HCT116 (cell line): ENCODE measurements around the gene NSG2. TPM values are rescaled to one million over a fixed set of nuclear protein-coding genes. Genes with fewer than 3 reads are reported as not detected.

Experiments
- ATAC-seq: fragments of 200-7000 bp; cut with Tn5 transposase; 2 replicates; pipeline ENCODE4 v1.9.1; 2020; ENCODE audit warnings: mild to moderate bottlenecking, moderate library complexity
- BruUV-seq: library from RNA; stranded (reverse); fragments of 400-500 nt; replicated peaks from 2 replicates; lab custom pipeline; 2021; lab: Mats Ljungman, UMichigan
- CTCF ChIA-PET: fragments of 300-600 bp; sonication (Branson Sonifier 250); formaldehyde crosslinking; loops from one replicate; lab custom pipeline; 2021; ENCODE audit warnings: antibody characterized with exemption; lab: Charles Lee
- POLR2A ChIA-PET: fragments of 300-600, 350-600 bp; sonication (Branson Sonifier 250); formaldehyde crosslinking; loops from one replicate; lab custom pipeline; 2021; ENCODE audit warnings: antibody characterized with exemption; lab: Charles Lee
- RAD21 ChIA-PET, 2 experiments: fragments of 300-600 bp; sonication (Branson Sonifier 250); formaldehyde crosslinking; loops; one replicate each; lab custom pipeline; 2023; ENCODE audit warnings: low total read pairs in 2 of 2; ENCODE audit not compliant: uncharacterized antibody in 2 of 2, unreplicated experiment in 2 of 2, low non-redundant PET in 1 of 2; lab: Charles Lee
- DNase-seq: peaks from one replicate; pipeline ENCODE4 v3.0.0-alpha.2; 2010; ENCODE audit warnings: low read depth, low spot score
- H2AFZ ChIP-seq: fragments of 200-600 bp; shearing (Covaris generic), sonication (generic); 2 replicates; pipeline ENCODE4 v1.6.1; 2017; ENCODE audit warnings: low read depth, mixed run types, mixed read lengths, antibody characterized with exemption, low read length; ENCODE audit not compliant: poor library complexity, severe bottlenecking
- H3K27ac ChIP-seq: 2 replicates; pipeline ENCODE4 v1.5.1; 2012; ENCODE audit warnings: low read depth, low read length
- H3K27me3 ChIP-seq: fragments of 200-600 bp; sonication (generic); 2 replicates; pipeline ENCODE4 v1.6.1; 2016; ENCODE audit warnings: mixed run types, low read length, mixed read lengths; ENCODE audit not compliant: insufficient read depth
- H3K36me3 ChIP-seq, 2 experiments: fragments of 200-500 bp in 1 of 2; fragments of 200-600 bp in 1 of 2; sonication (Bioruptor generic) in 1 of 2; sonication (generic) in 1 of 2; 2 replicates each; pipeline versions ENCODE4 v1.5.1 to v1.6.1; 2014 to 2016; ENCODE audit warnings: low read length in 2 of 2, inconsistent platforms in 1 of 2, mixed read lengths in 1 of 2, mixed run types in 1 of 2; ENCODE audit not compliant: insufficient read depth in 2 of 2, control insufficient read depth in 1 of 2
- H3K4me1 ChIP-seq, 2 experiments: fragments of 200-600 bp in 1 of 2; sonication (generic) in 1 of 2; 2 replicates each; pipeline versions ENCODE4 v1.5.1 to v1.6.1; 2012 to 2017; ENCODE audit warnings: low read length in 2 of 2, inconsistent platforms in 1 of 2, mild to moderate bottlenecking in 1 of 2, mixed read lengths in 1 of 2, mixed run types in 1 of 2, moderate library complexity in 1 of 2; ENCODE audit not compliant: insufficient read depth in 2 of 2, control insufficient read depth in 1 of 2
- H3K4me2 ChIP-seq: fragments of 200-600 bp; sonication (generic); 2 replicates; pipeline ENCODE4 v1.6.1; 2017; ENCODE audit warnings: mixed run types, low read length, mixed read lengths
- H3K4me3 ChIP-seq, 2 experiments: fragments of 200-600 bp in 1 of 2; sonication (generic) in 1 of 2; replicated peaks in 1 of 2; 2 replicates each; pipeline ENCODE4 v1.5.1; 2011 to 2016; ENCODE audit warnings: low read length in 2 of 2, control low read depth in 1 of 2, low read depth in 1 of 2, mild to moderate bottlenecking in 1 of 2, mixed read lengths in 1 of 2, mixed run types in 1 of 2
- H3K79me2 ChIP-seq: fragments of 200-600 bp; sonication (generic); 2 replicates; pipeline ENCODE4 v1.6.1; 2017; ENCODE audit warnings: mild to moderate bottlenecking, mixed run types, low read length, moderate library complexity, mixed read lengths; ENCODE audit not compliant: insufficient read depth
- H3K9ac ChIP-seq: fragments of 200-600 bp; sonication (generic); 2 replicates; pipeline ENCODE4 v1.6.1; 2016; ENCODE audit warnings: low read length, mixed read lengths
- H3K9me2 ChIP-seq: fragments of 200-600 bp; sonication (generic), shearing (Covaris generic); 2 replicates; pipeline ENCODE4 v1.6.1; 2017; ENCODE audit warnings: mixed run types, mild to moderate bottlenecking, moderate library complexity; ENCODE audit not compliant: insufficient read depth
- H3K9me3 ChIP-seq, 2 experiments: fragments of 200-500 bp in 1 of 2; fragments of 200-600 bp in 1 of 2; sonication (Bioruptor generic) in 1 of 2; sonication (generic) in 1 of 2; 2 replicates each; pipeline ENCODE4 v1.6.1; 2014 to 2017; ENCODE audit warnings: low read length in 2 of 2, mixed read lengths in 2 of 2, inconsistent platforms in 1 of 2, low read depth in 1 of 2, mild to moderate bottlenecking in 1 of 2, mixed run types in 1 of 2, moderate library complexity in 1 of 2; ENCODE audit not compliant: control insufficient read depth in 1 of 2, insufficient read depth in 1 of 2
- H4K20me1 ChIP-seq: fragments of 200-600 bp; sonication (generic), shearing (Covaris generic); 2 replicates; pipeline ENCODE4 v1.6.1; 2017; ENCODE audit warnings: mixed run types, mild to moderate bottlenecking, moderate library complexity; ENCODE audit not compliant: insufficient read depth
- ATF3 ChIP-seq: IDR thresholded peaks from 2 replicates; pipeline ENCODE4 v1.6.1; 2012
- CBX3 ChIP-seq: IDR thresholded peaks from 2 replicates; pipeline ENCODE4 v1.6.1; 2012; ENCODE audit warnings: low read depth
- CEBPB ChIP-seq: IDR thresholded peaks from 2 replicates; pipeline ENCODE4 v1.6.1; 2012; ENCODE audit warnings: low read depth
- EGR1 ChIP-seq: IDR thresholded peaks from 2 replicates; pipeline ENCODE4 v1.6.1; 2012; ENCODE audit warnings: low read depth
- ELF1 ChIP-seq: IDR thresholded peaks from 2 replicates; pipeline ENCODE4 v1.6.1; 2012; ENCODE audit warnings: low read depth, borderline replicate concordance
- EZH2 ChIP-seq: fragments of 200-600 bp; sonication (generic); IDR thresholded peaks from 2 replicates; pipeline ENCODE4 v1.6.1; 2017; ENCODE audit warnings: antibody characterized with exemption, mixed run types
- EZH2phosphoT487 ChIP-seq: fragments of 200-600 bp; IDR thresholded peaks from 2 replicates; pipeline ENCODE4 v1.6.1; 2018; ENCODE audit warnings: antibody characterized with exemption, borderline replicate concordance
- FOSL1 ChIP-seq: IDR thresholded peaks from 2 replicates; pipeline ENCODE4 v1.6.1; 2012; ENCODE audit warnings: low read depth
- JUND ChIP-seq: IDR thresholded peaks from 2 replicates; pipeline ENCODE4 v1.6.1; 2012
- POLR2A ChIP-seq: IDR thresholded peaks from 2 replicates; pipeline ENCODE4 v1.7.0; 2011; ENCODE audit warnings: borderline replicate concordance; ENCODE audit not compliant: insufficient read depth, insufficient read length; ENCODE audit errors: extremely low read depth
- POLR2AphosphoS5 ChIP-seq: IDR thresholded peaks from 2 replicates; pipeline ENCODE4 v1.6.1; 2011; ENCODE audit warnings: mild to moderate bottlenecking, low read depth, low read length, moderate library complexity
- SP1 ChIP-seq: IDR thresholded peaks from 2 replicates; pipeline ENCODE4 v1.6.1; 2012; ENCODE audit warnings: low read depth
- TCF7L2 ChIP-seq: IDR thresholded peaks from 2 replicates; pipeline ENCODE4 v1.7.0; 2011; ENCODE audit warnings: borderline replicate concordance, inconsistent platforms; ENCODE audit not compliant: insufficient read depth, insufficient read length; ENCODE audit errors: extremely low read depth
- ZBTB33 ChIP-seq: IDR thresholded peaks from 2 replicates; pipeline ENCODE4 v1.6.1; 2011; ENCODE audit warnings: mild to moderate bottlenecking, low read length, moderate library complexity; ENCODE audit not compliant: insufficient replicate concordance; ENCODE audit errors: extremely low read depth
- ZFX ChIP-seq: fragments of 450-650 bp; IDR thresholded peaks from 2 replicates; pipeline ENCODE4 v1.6.1; 2017
- ZNF274 ChIP-seq: fragments of 200-500 bp; sonication (Bioruptor generic); IDR thresholded peaks from 2 replicates; pipeline ENCODE4 v1.6.1; 2014; ENCODE audit warnings: mild to moderate bottlenecking, low read depth, low read length, inconsistent platforms
- intact Hi-C: fragments of 100-400 bp; cut with micrococcal nuclease; formaldehyde crosslinking; loops from 2 replicates; pipeline ENCODE4 v1.10.0; 2022
- total RNA-seq: library from RNA; stranded (reverse); gene quantifications from one replicate; pipeline ENCODE4 v1.2.1, GENCODE V29; 2021; ENCODE audit not compliant: unreplicated experiment
- TF ChIP-seq, protein P1 (sequence below): IDR thresholded peaks from 2 replicates; pipeline ENCODE4 v1.6.1; 2012
- TF ChIP-seq, protein P2 (sequence below), 3 experiments: fragments of 200-600 bp in 1 of 3; sonication (generic) in 1 of 3; IDR thresholded peaks in 2 of 3; conservative IDR thresholded peaks in 1 of 3; 2 replicates each; pipeline ENCODE4 v1.5.1; 2012 to 2017; ENCODE audit warnings: low read depth in 2 of 3, low read length in 2 of 3, antibody characterized with exemption in 1 of 3, borderline replicate concordance in 1 of 3, control low read depth in 1 of 3, mild to moderate bottlenecking in 1 of 3, mixed read lengths in 1 of 3, mixed run types in 1 of 3, moderate library complexity in 1 of 3; ENCODE audit not compliant: insufficient read depth in 1 of 3

The NSG2 gene
- total RNA-seq, 1 experiment from 2014 or later: not detected

DNA sequence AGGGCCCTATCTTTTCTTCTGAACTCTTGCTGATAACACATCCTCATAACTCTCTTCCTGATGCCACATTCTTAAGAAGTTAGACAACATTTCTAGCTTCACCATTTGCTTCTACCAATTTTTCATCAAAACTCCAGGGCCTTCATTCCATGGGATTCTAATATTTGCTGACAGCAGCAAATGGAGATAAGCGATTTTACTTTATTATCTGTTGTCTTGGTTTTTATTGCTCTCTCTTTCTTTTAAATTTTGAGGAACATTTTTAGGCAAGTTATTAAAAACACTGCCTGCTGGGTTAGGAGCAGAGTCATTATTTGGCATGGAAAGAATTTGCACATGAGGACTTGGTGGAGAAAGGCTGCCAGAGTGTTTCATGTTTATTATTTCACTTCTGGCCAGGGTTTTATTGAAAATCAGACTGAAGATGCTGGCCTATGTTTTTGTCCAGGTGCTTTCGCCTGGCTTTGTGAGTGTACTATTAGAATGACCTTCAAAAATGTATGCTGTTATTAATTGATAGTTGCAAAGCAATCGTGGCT lies 27.7 kb downstream of the NSG2 start:
- BruUV-seq: no TSS peak
- H3K4me1 ChIP-seq: no peaks in the 10 kb centered on the region
- H3K9me3 ChIP-seq: no peaks in the 10 kb centered on the region
- H3K36me3 ChIP-seq: no peaks in the 10 kb centered on the region
- no peaks in the 10 kb centered on the region for H4K20me1 ChIP-seq
- peaks cover 8% of the 10 kb centered on the region for H3K27me3 ChIP-seq
- intact Hi-C loops: no loop called here
- ChIA-PET CTCF (no interaction called here), RAD21 (no interaction called here), POLR2A (no interaction called here)
- H3K79me2 ChIP-seq: no peaks in the 10 kb centered on the region
- TF ChIP-seq TCF7L2 (no peak), ZFX (no peak), ZNF274 (no peak), CBX3 (no peak), CEBPB (no peak)
- TF ChIP-seq, protein P1, sequence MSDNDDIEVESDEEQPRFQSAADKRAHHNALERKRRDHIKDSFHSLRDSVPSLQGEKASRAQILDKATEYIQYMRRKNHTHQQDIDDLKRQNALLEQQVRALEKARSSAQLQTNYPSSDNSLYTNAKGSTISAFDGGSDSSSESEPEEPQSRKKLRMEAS: no peak
- no peak overlapping the region for H3K9ac ChIP-seq
- ATAC-seq: no peak
- no peak for DNase-seq
- H3K4me2 ChIP-seq: no peak overlapping the region
- H3K9me2 ChIP-seq: no peaks in the 10 kb centered on the region
- H2AFZ ChIP-seq: no peak overlapping the region
- no peak overlapping the region for H3K27ac ChIP-seq
- H3K4me3 ChIP-seq: no peak overlapping the region

DNA sequence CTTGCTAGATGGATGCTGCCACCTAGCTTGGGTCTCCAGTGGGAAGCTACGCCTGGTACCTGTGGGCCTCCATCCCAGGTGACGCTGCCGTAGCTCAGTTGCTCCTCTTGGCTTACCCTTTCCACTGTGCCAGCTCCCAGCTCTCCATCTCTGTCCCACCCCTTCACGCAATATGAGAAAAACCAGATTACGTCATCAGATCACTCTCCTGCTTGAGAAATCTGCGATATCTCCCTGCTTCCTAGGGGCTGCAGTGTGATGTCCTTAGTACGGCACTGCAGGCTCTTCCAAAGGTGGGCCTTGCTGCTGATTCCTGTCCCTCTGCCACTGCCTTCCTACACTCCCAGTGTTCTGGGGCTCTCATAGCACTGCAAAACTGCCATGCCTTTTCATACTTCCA lies 28.9 kb downstream of the NSG2 start:
- ATAC-seq (no peak), DNase-seq (no peak)
- no peak overlapping the region for H3K4me3 ChIP-seq
- H3K27me3 ChIP-seq: peaks cover 16% of the 10 kb centered on the region
- CTCF ChIA-PET: no interaction called here
- H3K36me3 ChIP-seq: no peaks in the 10 kb centered on the region
- H3K9me3 ChIP-seq: no peaks in the 10 kb centered on the region
- H3K4me1 ChIP-seq: no peaks in the 10 kb centered on the region
- H3K79me2 ChIP-seq: no peaks in the 10 kb centered on the region
- no peak overlapping the region for H3K4me2 ChIP-seq
- BruUV-seq: no TSS peak
- POLR2A ChIA-PET: no interaction called here
- no peaks in the 10 kb centered on the region for H3K9me2 ChIP-seq
- no peak overlapping the region for H2AFZ ChIP-seq
- no peaks in the 10 kb centered on the region for H4K20me1 ChIP-seq
- H3K9ac ChIP-seq: no peak overlapping the region
- H3K27ac ChIP-seq: no peak overlapping the region
- RAD21 ChIA-PET: no interaction called here
- intact Hi-C loops: no loop called here
- TF ChIP-seq SP1: no peak
- TF ChIP-seq, protein P1: no peak
- TF ChIP-seq ATF3: no peak
- TF ChIP-seq EZH2phosphoT487: no peak
- TF ChIP-seq POLR2A: no peak
- no peak for TF ChIP-seq EZH2
- no peak for TF ChIP-seq POLR2AphosphoS5
- no peak for TF ChIP-seq EGR1
- TF ChIP-seq, protein P2, sequence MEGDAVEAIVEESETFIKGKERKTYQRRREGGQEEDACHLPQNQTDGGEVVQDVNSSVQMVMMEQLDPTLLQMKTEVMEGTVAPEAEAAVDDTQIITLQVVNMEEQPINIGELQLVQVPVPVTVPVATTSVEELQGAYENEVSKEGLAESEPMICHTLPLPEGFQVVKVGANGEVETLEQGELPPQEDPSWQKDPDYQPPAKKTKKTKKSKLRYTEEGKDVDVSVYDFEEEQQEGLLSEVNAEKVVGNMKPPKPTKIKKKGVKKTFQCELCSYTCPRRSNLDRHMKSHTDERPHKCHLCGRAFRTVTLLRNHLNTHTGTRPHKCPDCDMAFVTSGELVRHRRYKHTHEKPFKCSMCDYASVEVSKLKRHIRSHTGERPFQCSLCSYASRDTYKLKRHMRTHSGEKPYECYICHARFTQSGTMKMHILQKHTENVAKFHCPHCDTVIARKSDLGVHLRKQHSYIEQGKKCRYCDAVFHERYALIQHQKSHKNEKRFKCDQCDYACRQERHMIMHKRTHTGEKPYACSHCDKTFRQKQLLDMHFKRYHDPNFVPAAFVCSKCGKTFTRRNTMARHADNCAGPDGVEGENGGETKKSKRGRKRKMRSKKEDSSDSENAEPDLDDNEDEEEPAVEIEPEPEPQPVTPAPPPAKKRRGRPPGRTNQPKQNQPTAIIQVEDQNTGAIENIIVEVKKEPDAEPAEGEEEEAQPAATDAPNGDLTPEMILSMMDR (IDR thresholded peaks at IDR 0.05 in 2 of 3, conservative IDR thresholded peaks at IDR 0.05 in 1 of 3; ENCODE audit: borderline replicate concordance in 1 of 3, insufficient read depth in 1 of 3, low read depth in 2 of 3, low read length in 2 of 3): no peak
- no peak for TF ChIP-seq FOSL1
- TF ChIP-seq ZBTB33: no peak
- no peak for TF ChIP-seq ELF1
- TF ChIP-seq JUND: no peak
